ENCODE results near the gene DUSP2.

GRCh38 chr2:96130483-96130882, 14.8 kb downstream of the DUSP2 start:
- TF ChIP-seq POLR2A (IDR thresholded peaks at IDR 0.05; ENCODE audit: extremely low read depth, insufficient read length) (no peak), CTCF (IDR thresholded peaks at IDR 0.05; ENCODE audit: low read depth, low read length) (no peak), MAX (IDR thresholded peaks at IDR 0.05; ENCODE audit: low read depth, low read length) (no peak), MYC (IDR thresholded peaks at IDR 0.05; ENCODE audit: low read depth, low read length) (no peak)
